ENCODE results near the gene NTHL1. TPM values are rescaled to one million over a fixed set of nuclear protein-coding genes. Genes with fewer than 3 reads are reported as not detected.

Gene NTHL1
- total RNA-seq (10 to 100 TPM in 6 of 7 donors, 1 to 10 TPM in 1; 9.6 to 29.6 (median 20.0) TPM), polyA plus RNA-seq (10 to 100 TPM; 31.3 to 52.1 (median 37.0) TPM)
- long read RNA-seq, donor 1, transcript NTHL1-201 (6 exons, 1,067 nt), result major isoform, 17 of 77 reads
- long read RNA-seq, donor 1, partial matches to known transcripts, result 43 of 77 reads
- long read RNA-seq, donor 1, other reads (novel, unspliced or antisense), result 5 of 77 reads
- long read RNA-seq, donor 2, transcript NTHL1-201 (6 exons, 1,067 nt), result major isoform, 8 of 13 reads
- long read RNA-seq, donor 2, partial matches to known transcripts, result 0 of 13 reads
- long read RNA-seq, donor 2, other reads (novel, unspliced or antisense), result 0 of 13 reads

- peak within 1 kb of the TSS; percentile 45 to 92 (median 82) for H3K27ac ChIP-seq
- WGBS, 5 donors, result 0 to 1% (median 0%) methylated on average over 38 to 81 of the region's 81 CpGs
- peak; percentile 99 for DNase-seq
- H3K4me3 ChIP-seq, result peak within 1 kb of the TSS; percentile 70 to 99 (median 90)
- no peaks in the 10 kb centered on the region for H3K9me3 ChIP-seq
- intact Hi-C loops (cut with DNase I; ENCODE audit: low total_unique reads), result no loop called here
- H3K4me1 ChIP-seq, result peaks cover 39 to 73% (median 62%) of the 10 kb centered on the region in 6 donors
- peaks cover 0 to 41% (median 21%) of the 10 kb centered on the region in 6 donors for H3K36me3 ChIP-seq
- H3K27me3 ChIP-seq (replicated peaks in 1 of 7), result no peaks in the 10 kb centered on the region
- TF ChIP-seq POLR2AphosphoS5 (IDR thresholded peaks at IDR 0.05) (peak; percentile 86 to 92 (median 89)), POLR2A (IDR thresholded peaks at IDR 0.05) (peak in 1 of 3 donors; percentile 62), CTCF (IDR thresholded peaks at IDR 0.05 in 8 of 11, conservative IDR thresholded peaks at IDR 0.05 in 3 of 11) (peak in 10 of 11 experiments; percentile 4 to 74 (median 60))
Observed at GRCh38 chr16:2047330-2048115, at the start of gene NTHL1, which contains the start of gene TSC2. TSS of gene NTHL1 (minus strand) at chr16:2047834. CDS start at chr16:2047823, 11 bp downstream. TSS of gene TSC2 (plus strand) at chr16:2047985. CDS start at chr16:2048616, 631 bp downstream.

GRCh38 chr16:2096853-2097595, 49.4 kb upstream of the NTHL1 start:
- H3K36me3 ChIP-seq, result peaks cover 0 to 96% (median 72%) of the 10 kb centered on the region in 6 donors
- H3K4me3 ChIP-seq, result no peak overlapping the region
- DNase-seq, result no peak
- H3K9me3 ChIP-seq, result no peaks in the 10 kb centered on the region
- WGBS, 5 donors, result 75 to 96% (median 94%) methylated on average over 2 to 25 of the region's 25 CpGs
- TF ChIP-seq CTCF (IDR thresholded peaks at IDR 0.05 in 8 of 11, conservative IDR thresholded peaks at IDR 0.05 in 3 of 11) (no peak), POLR2AphosphoS5 (IDR thresholded peaks at IDR 0.05) (peak in 1 of 3 donors; percentile 21), POLR2A (IDR thresholded peaks at IDR 0.05) (no peak)
- H3K27ac ChIP-seq, result no peak overlapping the region
- peaks cover 0 to 5% (median 1%) of the 10 kb centered on the region in 6 donors for H3K4me1 ChIP-seq
- intact Hi-C loops (cut with DNase I; ENCODE audit: low total_unique reads), result no loop called here
- H3K27me3 ChIP-seq (replicated peaks in 1 of 7), result no peaks in the 10 kb centered on the region

- Histone ChIP-seq H3K36me3 (peaks cover 0 to 94% (median 69%) of the 10 kb centered on the region in 6 donors), H3K27ac (no peak overlapping the region), H3K9me3 (no peaks in the 10 kb centered on the region), H3K4me3 (no peak overlapping the region), H3K27me3 (replicated peaks in 1 of 7) (no peaks in the 10 kb centered on the region), H3K4me1 (peaks cover 0 to 12% (median 7%) of the 10 kb centered on the region in 6 donors)
- DNase-seq, result no peak
- WGBS, 5 donors, result 95 to 97% (median 96%) methylated on average over 23 of the region's 23 CpGs
- intact Hi-C loops (cut with DNase I; ENCODE audit: low total_unique reads), result no loop called here
- no peak for TF ChIP-seq CTCF (IDR thresholded peaks at IDR 0.05 in 8 of 11, conservative IDR thresholded peaks at IDR 0.05 in 3 of 11)
- no peak for TF ChIP-seq POLR2AphosphoS5 (IDR thresholded peaks at IDR 0.05)
- no peak for TF ChIP-seq POLR2A (IDR thresholded peaks at IDR 0.05)
Observed at GRCh38 chr16:2095918-2096582, 48.4 kb upstream of the NTHL1 start.

Data from spleen (tissue), 13 donors.